GM19395 (cell line): ENCODE measurements around the gene GPR39.

Source experiments
- ATAC-seq: cut with Tn5 transposase; IDR thresholded peaks from one replicate; pipeline ENCODE4 v1.9.1; 2021; ENCODE audit warnings: mild to moderate bottlenecking, moderate library complexity; ENCODE audit not compliant: unreplicated experiment

The GPR39 gene

GRCh38 chr2:132441051-132441450, 24.4 kb downstream of the GPR39 start:
- no peak for ATAC-seq

GRCh38 chr2:132442278-132442677, 25.7 kb downstream of the GPR39 start:
- ATAC-seq, result no peak

DNA sequence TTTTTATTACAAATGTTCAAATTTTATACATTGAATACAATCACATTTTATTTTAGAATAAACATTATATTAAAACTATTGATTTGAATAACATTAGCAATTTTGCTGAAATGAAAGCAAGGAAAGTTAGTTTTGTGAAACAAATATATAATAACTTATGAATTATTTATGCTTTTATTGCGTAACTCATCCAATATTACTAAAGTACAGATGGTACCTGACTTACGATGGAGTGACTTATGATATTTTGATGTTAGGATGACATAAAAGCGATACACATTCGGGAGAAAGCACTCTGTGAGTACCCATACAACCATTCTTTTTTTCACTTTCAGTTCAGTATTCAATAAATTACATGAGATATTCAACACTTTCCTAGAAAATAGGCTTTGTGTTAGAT, 26.5 kb downstream of the GPR39 start:
- no peak for ATAC-seq

DNA sequence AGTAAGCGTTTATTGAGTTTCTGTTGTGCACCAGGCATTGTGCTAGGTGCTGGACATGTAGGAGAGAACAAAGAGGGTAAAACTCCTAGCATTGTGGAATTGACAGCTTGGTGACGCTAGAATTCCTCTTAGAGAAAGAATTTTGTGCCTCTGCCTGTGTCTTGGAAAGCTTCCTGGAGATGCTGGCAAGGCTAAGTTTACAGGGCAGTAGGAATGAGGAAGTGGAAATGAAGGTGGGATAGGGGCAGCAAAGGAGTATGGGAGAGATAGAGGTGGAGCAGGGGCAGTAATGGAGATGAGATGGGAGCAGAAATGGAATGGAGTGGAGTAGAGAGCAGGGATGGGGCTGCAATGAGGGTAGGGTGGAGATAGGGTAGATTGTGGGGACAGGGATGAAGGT, 29.8 kb downstream of the GPR39 start:
- ATAC-seq, result no peak

- no peak for ATAC-seq
These were observed 31.7 kb downstream of the GPR39 start for GRCh38 chr2:132448331-132448730.

DNA sequence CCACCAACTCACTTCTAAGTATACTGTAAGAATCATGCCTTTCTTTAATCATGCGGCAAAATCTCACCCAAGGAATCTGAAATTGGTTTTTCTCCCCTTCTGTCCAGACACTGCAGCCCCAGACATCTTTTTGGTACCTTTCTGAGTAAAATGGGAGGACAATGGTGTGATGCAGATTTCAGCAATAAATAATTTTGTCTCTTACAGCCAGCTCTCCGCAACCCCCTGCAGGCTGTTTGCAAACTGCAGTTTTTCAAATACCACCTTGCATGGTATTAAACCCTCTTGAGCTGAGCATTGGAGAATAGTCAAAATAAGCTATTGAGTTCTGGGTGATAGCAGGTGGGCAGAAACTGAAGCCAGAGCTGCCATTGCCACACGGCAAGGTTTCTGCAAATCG, 32.2 kb downstream of the GPR39 start:
- no peak for ATAC-seq

GRCh38 chr2:132449868-132450267, 33.3 kb downstream of the GPR39 start:
- no peak for ATAC-seq

GRCh38 chr2:132460781-132461180, 44.2 kb downstream of the GPR39 start:
- ATAC-seq, result no peak

DNA sequence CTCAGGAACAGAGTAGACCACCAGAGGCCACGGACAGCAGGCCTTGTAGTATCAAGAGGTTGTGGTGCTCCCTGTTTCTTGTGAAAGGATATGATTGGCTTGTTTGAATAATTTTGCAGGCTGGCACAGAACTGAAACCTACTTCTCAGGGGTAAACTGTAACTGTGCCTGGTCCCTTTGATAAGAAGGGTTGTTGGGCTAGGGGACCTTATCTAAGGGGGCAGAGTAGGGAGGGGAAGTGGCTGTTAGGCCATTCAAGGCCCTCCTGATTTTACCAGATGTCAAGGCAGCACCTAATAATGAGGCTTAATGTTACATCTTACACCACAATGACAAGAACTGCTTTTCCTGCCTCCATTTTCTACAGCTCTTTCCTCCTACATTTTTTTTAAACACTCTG, 45.6 kb downstream of the GPR39 start:
- ATAC-seq, result no peak

DNA sequence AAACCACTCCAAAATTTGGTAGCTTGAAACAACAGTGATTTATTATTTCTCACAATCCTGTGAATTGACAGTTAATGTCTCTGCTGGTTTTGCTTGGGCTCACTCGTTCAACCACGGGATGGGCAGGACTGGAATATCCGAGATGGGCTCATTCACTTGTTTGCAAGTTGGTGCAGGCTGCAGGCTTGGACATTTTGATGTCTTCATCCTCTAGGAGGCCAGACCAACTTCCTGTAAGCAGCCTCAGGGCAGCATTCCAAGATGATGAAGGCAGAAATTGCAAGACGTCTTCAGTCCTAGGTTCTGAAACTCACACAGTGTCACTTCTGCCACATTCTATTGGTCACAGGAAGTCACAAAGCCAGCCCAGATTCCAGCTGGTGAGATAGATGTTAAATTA, 47.1 kb downstream of the GPR39 start:
- ATAC-seq, result no peak

- ATAC-seq, result no peak
These were observed 49.3 kb downstream of the GPR39 start for GRCh38 chr2:132465917-132466316.

- no peak for ATAC-seq
These were observed 49.9 kb downstream of the GPR39 start for GRCh38 chr2:132466428-132467028.

DNA sequence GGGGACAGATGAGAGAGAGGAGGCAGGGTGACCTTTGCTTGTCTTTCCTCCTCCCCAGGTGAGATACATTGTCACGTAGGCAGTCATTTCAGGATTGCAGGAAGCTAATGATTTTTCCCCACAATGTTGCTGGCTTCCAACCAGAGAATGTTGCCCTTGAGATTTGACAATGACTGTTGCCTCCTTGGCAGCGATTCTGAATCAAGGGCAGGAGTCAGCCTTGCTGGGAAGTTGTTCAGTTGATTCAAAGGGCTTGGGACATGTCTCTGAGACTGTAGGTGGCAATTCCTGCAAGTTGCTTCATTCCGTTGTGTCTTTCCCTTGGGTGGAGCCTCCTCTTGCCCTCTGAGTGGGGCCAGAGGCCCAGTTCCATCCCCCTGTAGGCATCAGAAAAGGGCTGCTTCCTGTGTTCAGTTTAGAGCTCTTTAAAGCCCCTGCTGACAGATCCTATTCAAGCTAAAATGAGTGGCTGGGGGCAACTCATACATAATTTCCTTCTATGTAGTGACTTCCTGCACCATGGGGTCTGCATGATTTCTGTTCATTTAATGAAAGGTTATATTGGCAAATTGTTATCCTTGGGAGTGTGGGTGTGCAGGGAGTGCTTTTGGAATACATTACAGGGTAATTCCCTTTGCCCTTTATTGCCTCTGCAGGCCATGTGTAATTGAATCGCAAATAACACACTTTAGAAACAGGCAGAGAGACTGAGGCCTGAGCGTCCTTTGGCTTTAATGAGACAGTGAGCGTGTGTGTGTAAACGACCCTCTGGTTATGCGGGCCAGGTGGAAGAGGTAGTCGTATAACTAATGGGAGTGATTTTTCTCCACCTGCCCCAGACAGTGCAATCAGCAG, 52.4 kb downstream of the GPR39 start:
- ATAC-seq, result no peak

DNA sequence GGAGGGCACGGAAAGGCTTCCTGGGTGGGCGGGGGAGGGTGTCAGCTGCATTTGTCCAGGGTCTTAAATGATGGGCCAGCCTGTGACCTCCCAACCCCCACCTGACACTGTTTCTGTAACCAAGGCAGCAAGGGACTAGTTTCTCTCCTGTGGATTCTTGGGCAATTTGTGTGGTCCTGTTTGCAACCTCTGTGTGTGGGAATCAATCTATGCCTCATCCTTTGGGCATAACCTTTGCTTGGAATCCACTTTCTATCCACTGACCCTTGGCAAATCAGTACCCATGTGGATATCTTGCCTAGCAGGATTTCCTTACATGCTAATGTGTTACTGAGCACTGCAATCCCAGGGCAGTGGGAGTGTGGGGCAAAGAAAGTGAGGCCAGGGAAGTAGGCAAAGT, 54.1 kb downstream of the GPR39 start:
- ATAC-seq, result no peak

DNA sequence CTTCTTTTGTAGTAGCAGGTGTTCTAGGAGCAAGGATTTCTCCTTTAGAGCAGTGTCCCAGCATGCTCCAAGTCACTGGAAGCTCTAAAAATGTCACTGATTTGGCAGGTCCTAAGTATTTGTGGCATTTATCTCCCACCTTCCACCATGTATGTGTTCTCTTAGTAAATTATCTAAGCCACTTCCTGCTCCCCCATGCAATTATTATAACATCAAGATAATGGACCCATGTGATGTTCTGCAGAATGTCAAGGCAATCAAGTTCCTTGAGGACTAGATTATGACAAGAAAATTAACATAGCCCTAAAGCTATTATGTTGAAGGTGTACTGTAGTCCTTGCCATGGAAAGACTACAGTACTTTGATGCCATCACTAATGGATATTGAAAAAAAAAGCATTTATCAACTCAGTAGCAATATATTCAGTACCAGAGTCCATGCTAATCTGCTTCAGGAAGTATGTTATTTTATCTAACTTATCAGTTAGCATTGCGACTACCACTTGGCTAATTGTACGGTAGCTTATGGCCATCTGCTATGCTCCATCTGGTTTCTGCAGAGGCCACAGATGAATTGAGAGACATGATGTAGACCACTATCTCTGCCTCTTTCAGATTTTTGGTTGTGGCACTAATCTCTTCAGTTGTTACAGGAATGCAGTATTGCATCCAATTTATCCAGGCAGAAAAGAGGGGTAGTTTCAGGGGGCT, 56.7 kb downstream of the GPR39 start:
- ATAC-seq, result no peak

GRCh38 chr2:132475615-132476014, 59.0 kb downstream of the GPR39 start:
- ATAC-seq, result no peak

DNA sequence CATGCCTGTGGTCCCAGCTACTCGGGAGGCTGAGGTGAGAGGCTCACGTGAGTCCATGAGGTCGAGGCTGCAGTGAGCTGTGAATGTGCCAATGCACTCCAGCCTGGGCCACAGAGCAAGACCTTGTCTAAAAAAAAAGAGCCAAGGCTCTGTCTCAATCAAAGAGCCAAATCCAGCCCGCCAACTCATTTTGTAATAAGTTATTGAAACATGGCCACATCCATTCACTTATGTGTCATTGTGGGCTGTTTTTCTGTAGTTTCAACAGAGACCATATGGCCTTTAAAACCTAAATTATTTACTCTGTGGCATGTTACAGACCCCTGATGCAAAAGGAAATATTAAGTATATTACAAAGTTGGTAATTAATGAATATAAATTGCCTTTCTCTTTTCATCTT, 60.8 kb downstream of the GPR39 start:
- ATAC-seq, result no peak

GRCh38 chr2:132477962-132478361, 61.4 kb downstream of the GPR39 start:
- ATAC-seq, result no peak

GRCh38 chr2:132478461-132479105, 62.0 kb downstream of the GPR39 start:
- no peak for ATAC-seq

- ATAC-seq, result no peak
These were observed 62.5 kb downstream of the GPR39 start for GRCh38 chr2:132479155-132479554.

DNA sequence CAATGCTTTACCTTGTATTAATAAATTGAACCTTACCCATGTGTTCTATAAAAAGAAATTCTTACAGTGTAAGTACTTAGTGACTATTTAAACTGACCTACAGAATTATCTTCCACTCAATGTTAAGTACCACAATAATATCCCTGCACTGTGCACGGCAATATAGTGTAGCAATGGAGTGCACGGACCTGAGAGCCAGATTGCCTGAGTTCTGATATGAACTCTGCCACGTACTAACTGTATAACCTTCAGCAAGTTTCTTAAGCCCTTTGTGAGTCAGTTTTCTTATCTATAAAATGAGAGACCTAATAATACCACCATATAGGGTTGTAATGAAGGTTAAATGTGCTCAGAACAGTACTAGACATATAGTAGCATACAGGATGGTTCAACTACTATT, 66.2 kb downstream of the GPR39 start:
- ATAC-seq, result no peak
